Mammary epithelial cell (primary cell): ENCODE measurements around the gene MTRF1.

Source experiments
- CTCF ChIP-seq, 2 donors: IDR thresholded peaks in 1 of 2; conservative IDR thresholded peaks in 1 of 2; 2 replicates each; pipeline ENCODE4 v1.5.1; 2011 to 2012; ENCODE audit warnings: inconsistent platforms in 2 of 2, low read length in 2 of 2, mild to moderate bottlenecking in 2 of 2, control low read depth in 1 of 2, low read depth in 1 of 2; ENCODE audit not compliant: insufficient read depth in 1 of 2; ENCODE audit errors: extremely low read depth in 1 of 2
- EZH2 ChIP-seq: IDR thresholded peaks from 2 replicates; pipeline ENCODE4 v1.6.1; 2012; ENCODE audit warnings: low read length, inconsistent platforms, borderline replicate concordance

- TF ChIP-seq CTCF (conservative IDR thresholded peaks at IDR 0.05 in 1 of 2, IDR thresholded peaks at IDR 0.05 in 1 of 2; ENCODE audit: extremely low read depth in 1 of 2, insufficient read depth in 1 of 2, low read depth in 1 of 2, low read length in 2 of 2) (no peak), EZH2 (no peak)
Measured at GRCh38 chr13:41229356-41229755, 34.0 kb downstream of the MTRF1 start.
